ENCODE data around the gene AKT3.

- TF ChIP-seq POLR2AphosphoS5 (IDR thresholded peaks at IDR 0.05; ENCODE audit: insufficient read depth in 1 of 2, low read depth in 1 of 2) (no peak), CTCF (IDR thresholded peaks at IDR 0.05) (no peak), POLR2A (IDR thresholded peaks at IDR 0.05) (no peak)
Measured at GRCh38 chr1:243587285-243587684, 262.8 kb downstream of the AKT3 start.

All from vagina (tissue), 2 donors.